GM12878 (cell line): ENCODE results near the gene PFKFB3.

Experiments used
- EP300 ChIP-seq, 2 experiments: fragments of 150-350 bp in 1 of 2; IDR thresholded peaks; 2 replicates each; pipeline ENCODE4 v1.6.1; 2011 to 2012; ENCODE audit warnings: low read depth in 2 of 2, low read length in 2 of 2, borderline replicate concordance in 1 of 2, improper control_type of control experiment in 1 of 2, inconsistent platforms in 1 of 2; ENCODE audit not compliant: control insufficient read depth in 1 of 2
- PML ChIP-seq: IDR thresholded peaks from 2 replicates; pipeline ENCODE4 v1.6.1; 2012; ENCODE audit warnings: low read length, inconsistent platforms
- ZNF24 ChIP-seq: fragments of 450-650 bp; IDR thresholded peaks from 2 replicates; pipeline ENCODE4 v1.6.1; 2017; ENCODE audit warnings: antibody characterized with exemption, mild to moderate bottlenecking
- TF ChIP-seq, protein P1 (sequence below): fragments of 450-650 bp; IDR thresholded peaks from 2 replicates; pipeline ENCODE4 v1.6.1; 2017; ENCODE audit warnings: mild to moderate bottlenecking

GRCh38 chr10:6173203-6173602, 29.5 kb upstream of the PFKFB3 start:
- TF ChIP-seq, protein P1, sequence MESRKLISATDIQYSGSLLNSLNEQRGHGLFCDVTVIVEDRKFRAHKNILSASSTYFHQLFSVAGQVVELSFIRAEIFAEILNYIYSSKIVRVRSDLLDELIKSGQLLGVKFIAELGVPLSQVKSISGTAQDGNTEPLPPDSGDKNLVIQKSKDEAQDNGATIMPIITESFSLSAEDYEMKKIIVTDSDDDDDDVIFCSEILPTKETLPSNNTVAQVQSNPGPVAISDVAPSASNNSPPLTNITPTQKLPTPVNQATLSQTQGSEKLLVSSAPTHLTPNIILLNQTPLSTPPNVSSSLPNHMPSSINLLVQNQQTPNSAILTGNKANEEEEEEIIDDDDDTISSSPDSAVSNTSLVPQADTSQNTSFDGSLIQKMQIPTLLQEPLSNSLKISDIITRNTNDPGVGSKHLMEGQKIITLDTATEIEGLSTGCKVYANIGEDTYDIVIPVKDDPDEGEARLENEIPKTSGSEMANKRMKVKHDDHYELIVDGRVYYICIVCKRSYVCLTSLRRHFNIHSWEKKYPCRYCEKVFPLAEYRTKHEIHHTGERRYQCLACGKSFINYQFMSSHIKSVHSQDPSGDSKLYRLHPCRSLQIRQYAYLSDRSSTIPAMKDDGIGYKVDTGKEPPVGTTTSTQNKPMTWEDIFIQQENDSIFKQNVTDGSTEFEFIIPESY = no peak
- no peak for TF ChIP-seq ZNF24
- no peak for TF ChIP-seq EP300 (IDR thresholded peaks at IDR 0.05; ENCODE audit: borderline replicate concordance in 1 of 2, control insufficient read depth in 1 of 2, low read depth in 2 of 2, low read length in 2 of 2)
- no peak for TF ChIP-seq PML
